ENCODE measurements around the gene SSTR4.
"Not testable (repeated sequence)": the region's sequence is repeated elsewhere in the genome, so short reads cannot be mapped to it uniquely, and the experiment has no call there.

SSTR4 gene

DNA sequence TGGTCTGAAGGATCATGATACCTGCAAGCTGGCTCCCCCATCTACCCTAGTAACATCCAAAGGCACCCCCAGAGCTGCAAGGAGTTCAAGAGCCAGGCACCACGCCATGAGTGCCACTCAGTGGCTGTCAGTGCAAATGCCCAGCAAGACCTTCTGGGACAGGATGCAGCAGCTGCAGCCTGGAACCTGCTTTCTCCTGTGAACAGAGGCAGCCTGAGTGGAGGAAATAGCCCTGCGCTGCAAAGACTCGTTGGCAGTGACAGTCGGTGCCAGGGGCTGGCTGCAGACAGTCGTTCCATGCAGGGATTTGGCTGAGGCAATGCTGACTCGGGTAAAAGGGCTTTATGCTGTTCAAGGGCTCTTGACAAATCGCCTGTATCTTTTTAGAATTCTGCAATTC is 15.7 kb upstream of the SSTR4 start:
- DNase-seq: peak; percentile 46

DNA sequence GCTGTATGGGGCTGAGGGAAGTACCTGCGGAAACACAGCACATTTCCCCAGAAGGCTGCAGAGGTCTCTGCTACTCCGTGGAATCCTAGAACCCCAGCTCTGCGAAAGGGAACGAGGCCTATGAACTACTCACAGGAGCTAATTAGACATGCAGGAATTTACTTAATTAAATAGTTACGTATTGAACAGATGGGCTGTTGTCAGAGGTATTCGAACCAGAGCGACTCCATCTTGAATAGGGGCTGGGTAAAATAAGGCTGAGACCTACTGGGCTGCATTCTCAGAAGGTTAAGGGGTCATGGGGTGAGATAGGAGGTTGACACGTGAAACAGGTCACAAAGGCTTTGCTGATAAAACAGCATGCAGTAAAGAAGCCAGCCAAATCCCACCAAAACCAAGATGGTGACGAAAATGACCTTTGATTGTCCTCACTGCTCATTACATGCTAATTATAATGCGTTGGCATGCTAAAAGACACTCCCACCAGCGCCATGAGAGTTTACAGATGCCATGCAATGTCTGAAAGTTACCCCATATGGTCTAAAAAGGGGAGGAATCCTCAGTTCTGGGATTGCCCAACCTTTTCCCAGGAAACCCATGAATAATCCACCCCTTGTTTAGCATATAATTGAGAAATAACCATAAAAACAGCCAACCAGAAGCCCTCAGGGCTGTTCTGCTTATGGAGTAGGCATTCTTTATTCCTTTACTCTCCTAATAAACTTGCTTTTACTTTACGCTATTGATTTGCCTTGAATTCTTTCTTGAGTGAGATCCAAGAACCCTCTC is 14.7 kb upstream of the SSTR4 start:
- DNase-seq: no peak

DNA sequence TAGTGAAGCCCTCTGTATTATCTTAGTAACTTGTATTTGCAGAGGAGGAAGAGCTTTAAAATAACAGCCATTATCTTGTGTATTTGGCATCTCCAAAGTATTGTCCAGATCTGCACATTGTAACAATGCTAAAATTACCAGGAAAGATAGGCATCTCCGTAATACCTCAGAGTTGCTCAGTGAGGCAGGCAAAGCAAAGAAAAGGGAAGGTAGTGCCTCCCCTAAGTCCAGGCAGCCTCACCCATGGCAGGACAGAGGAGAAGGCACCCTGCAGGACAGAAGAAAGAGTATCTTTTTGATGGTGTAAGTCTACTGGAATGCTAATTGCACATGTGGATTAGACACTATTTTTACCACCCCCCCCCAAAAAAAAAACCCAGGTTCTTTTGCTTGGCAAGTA is 13.6 kb upstream of the SSTR4 start:
- DNase-seq: no peak

DNA sequence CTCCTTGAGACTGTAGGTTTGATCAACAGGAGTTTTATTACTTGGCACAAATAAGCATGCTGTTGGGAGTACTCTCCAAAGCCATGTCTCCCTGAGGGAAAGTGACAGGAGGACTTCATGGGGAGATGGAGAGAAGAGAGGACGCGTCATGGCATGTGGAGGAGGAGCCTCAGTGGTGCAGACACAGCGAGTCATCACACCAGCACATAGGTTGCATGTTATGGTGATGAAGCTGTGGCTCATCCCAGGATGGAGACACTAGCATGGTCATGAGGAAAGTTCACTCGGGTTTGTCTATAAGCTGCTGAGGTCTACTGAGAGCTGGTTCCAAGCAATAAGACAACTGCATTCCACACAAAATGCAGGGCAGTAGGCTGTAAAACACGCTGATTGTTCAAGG is 13.2 kb upstream of the SSTR4 start:
- DNase-seq: no peak

DNA sequence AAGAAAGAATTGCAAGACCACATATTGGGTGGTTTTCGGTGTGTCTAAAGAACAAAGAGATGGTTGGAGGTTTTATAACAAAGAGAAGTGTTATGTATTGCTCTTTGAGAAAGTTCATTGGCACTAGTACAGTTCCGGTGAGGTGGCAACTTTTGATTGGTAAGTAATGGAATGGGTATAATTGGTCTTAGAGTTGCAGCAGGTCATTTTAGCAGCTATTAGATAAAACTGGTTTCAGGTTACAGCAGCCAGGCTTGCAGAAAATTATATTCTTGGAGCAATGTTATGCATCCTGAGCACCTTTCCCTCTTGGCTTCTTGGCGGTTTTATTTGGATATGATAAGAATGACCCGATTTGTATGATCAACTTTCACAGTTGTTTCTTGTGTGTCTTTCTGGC is 12.3 kb upstream of the SSTR4 start:
- no peak for DNase-seq

DNA sequence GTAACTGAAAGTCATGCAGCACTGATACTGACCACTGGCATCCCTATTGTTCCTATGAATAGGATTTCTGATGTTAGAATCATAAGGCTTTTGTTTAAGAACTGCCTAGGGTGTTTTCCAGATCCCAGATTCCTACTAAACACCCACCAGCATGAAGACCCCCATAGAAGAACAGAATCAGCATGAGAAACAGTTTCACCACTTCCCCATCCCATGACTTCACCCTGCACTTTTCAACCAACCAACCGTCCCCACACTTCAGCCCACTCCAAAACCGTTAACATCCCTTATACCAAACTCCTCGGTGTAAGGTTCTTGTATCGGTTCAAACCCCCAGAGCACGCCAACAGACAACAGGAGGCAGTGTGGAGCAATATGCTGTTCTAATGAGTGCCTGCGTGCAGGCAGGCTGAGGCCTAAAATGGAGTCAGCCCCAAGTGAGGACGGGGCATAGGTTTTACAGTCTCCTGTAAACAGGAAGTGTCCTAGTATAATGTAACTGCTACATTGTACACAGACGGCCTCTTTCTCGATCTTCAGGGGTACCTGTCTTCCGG is 11.4 kb upstream of the SSTR4 start:
- no peak for DNase-seq

DNA sequence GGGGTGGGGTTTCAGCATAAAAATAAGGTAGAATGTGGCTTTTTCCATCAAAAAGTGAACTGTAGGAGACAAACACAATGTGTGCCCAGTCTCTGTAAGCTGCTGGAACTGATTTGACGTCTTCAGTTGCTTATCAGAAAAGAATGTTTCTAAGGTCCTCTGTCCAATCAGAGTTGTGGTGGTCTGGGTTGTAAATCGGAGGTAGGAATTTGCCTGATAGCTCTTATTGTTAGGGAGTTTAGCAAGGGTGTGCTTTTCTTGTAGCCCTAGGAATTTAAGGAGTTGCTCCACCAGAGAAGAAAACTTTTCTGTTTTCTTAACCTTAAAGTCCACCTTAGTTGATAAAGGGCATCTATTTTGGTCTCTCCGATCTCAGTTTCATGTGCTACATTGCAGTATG is 10.4 kb upstream of the SSTR4 start:
- no peak for DNase-seq

DNA sequence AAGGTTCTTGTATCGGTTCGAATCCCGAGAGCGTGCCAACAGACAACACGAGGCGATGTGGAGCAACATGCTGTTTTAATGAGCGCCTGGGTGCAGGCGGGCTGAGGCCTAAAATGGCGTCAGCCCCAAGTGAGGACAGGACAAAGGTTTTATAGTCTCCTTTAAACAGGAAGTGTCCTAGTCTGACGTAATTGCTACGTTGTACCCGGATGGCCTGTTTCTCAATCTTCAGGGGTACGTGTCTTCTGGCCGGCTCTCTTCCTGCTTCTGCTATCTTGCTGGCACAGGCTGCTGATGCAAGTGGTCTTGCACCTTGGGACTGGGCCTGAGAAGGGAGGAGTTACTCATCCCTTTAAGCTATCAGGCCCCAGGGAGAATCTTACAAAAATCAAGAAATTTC is 9.6 kb upstream of the SSTR4 start:
- DNase-seq: not testable (repeated sequence)

DNA sequence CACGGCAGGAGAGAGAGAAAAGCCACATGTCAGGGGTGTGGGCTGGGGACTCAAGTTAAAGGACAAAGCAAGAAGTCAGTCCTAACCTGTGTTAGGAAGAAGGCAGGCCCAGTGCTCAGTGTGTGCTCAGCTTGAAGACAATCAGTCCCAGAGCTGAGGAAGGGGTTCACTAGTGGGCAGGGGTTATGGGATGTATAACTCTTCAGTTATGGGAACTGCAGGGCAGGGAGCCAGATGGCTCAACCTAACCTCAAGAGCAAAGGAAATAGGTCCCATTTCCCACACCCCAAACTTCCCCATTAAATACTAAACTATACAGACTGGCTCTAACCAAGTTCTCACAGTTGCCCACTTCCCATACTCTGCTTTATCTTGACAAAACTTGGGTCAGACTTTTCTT is 7.4 kb upstream of the SSTR4 start:
- no peak for DNase-seq

DNA sequence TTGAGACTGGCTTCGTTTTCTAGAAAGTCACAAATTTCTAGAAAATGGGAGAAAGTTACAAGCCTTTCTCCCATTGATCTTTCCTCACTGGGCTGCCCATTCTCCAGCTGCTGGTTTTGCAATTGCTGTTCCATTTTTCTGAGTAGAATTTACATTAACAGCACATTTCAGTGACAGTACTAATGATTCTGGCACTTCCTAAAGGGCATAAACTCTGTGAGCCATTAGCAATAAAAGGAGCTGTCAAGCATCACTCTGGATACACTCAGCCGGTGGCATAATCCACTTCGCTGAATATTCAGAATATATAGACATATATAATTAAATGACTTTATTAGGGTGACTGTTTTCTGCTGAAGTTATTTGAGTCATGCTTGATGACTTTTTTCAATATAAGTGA is 6.7 kb upstream of the SSTR4 start:
- no peak for DNase-seq

DNA sequence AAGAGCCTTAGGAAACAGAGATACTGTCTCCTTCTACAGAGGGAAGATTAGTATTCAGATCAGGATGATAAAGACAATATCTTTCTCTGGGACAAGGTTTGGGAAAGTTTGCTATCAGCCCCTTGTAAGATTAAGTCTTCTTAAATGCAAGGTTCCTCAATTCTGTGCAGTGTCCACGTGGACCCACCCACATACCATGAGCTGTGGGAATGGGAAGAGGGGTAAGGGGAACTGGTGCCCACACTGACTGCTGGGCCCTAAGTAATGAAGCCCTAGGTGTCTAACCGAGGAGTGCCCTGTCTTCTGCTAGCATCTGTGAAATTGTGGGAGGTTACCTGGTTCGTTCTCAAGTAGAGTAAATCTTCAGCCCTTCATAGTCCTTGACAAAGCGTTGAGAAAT is 5.8 kb upstream of the SSTR4 start:
- DNase-seq: no peak

DNA sequence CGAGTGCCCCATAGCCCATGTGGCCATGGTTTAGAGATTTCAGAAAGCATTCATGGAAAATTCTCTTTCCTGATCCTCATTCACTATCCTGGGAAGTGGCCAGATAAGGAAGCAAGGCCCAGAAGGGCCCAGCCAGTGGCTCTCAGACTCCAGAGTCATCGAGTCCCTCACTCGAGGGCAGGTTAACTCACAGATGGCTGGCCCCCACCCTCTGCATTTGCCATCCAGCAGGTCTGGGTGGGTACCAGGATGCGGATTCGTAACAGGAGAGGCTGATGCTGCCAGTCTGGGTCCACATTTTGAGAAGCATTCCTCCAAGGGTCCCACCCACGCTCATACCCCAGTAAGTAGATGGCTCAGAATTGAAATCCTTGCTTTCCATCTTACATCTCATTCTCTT is 3.8 kb upstream of the SSTR4 start:
- no peak for DNase-seq

DNA sequence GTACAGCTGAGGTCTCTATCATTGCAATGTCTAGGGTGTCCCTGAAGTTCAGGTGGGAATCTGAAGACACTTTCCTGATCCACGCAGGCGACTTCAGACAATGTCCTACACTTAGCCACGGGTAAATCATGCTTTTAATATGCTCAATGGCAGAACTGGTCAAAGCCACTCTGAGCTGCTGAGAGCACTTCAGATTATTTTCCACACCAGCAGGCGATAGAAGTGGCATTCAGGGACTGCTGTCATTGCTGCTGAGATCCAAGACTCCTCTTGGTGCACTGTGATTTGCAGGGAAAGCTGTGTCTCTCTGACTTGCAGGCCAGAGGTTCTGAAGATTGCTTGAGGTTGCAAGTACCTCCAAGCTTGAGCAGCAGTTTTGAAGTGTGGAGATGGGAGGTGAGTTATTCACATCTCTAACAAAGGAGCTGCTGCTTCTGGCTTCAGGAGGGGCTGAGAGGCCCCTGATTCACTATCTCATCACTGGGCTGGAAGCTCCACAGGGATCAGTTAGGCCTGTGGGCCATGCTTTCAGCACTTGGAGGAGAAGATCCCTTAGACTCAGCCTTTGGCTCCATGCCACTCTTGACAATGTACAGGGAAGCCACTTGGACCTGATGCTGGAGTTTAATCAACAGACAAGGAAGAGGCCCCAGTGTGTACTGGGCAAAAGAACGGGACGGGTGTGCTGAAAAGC is 2.9 kb upstream of the SSTR4 start:
- DNase-seq: no peak

DNA sequence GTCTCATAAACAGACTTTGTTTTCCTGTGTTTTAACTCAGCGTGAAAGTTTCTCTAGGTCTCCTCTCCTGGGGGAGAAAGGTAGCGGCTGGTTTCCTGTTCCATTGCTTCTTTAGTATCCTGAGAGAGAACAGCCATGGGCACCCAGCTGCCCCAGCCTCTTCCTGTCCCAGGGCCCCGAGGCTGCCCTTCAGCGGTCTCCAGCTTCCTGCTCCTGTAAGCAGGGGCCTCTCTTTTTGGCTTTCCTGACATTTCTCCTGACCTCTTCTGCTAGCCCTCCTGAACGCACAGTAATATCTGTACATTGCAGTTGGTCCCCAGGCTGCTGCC is 2.4 kb upstream of the SSTR4 start:
- no peak for DNase-seq

DNA sequence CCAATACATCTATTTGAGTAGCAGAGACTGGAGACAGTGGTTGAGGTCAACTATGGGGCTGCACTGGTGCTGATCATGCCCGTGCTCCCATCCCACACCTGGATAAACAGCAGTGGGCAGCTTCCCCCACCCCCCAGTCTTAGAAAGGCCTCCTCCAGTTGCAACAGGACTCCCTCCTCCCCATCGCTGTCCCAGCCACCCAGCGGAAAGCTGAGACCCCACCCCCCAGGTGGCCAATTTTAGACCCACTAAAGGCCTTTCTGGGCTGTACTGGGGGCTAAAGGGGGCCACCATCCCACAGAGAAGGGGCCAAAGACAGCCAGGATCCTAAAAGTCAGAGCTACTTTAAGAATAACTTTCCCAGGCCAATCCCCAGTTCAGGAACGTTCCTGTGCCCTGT is 1.2 kb upstream of the SSTR4 start:
- DNase-seq: no peak

DNA sequence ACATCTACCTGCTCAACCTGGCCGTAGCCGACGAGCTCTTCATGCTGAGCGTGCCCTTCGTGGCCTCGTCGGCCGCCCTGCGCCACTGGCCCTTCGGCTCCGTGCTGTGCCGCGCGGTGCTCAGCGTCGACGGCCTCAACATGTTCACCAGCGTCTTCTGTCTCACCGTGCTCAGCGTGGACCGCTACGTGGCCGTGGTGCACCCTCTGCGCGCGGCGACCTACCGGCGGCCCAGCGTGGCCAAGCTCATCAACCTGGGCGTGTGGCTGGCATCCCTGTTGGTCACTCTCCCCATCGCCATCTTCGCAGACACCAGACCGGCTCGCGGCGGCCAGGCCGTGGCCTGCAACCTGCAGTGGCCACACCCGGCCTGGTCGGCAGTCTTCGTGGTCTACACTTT is 619 bp downstream of the SSTR4 start:
- DNase-seq: no peak

DNA sequence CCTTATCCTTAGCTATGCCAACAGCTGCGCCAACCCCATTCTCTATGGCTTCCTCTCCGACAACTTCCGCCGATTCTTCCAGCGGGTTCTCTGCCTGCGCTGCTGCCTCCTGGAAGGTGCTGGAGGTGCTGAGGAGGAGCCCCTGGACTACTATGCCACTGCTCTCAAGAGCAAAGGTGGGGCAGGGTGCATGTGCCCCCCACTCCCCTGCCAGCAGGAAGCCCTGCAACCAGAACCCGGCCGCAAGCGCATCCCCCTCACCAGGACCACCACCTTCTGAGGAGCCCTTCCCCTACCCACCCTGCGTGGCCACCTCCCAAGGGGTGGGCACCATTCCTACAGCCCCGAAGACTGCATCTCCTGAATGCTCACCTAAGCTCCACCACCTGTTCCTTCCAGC is 1.3 kb downstream of the SSTR4 start:
- no peak for DNase-seq

DNA sequence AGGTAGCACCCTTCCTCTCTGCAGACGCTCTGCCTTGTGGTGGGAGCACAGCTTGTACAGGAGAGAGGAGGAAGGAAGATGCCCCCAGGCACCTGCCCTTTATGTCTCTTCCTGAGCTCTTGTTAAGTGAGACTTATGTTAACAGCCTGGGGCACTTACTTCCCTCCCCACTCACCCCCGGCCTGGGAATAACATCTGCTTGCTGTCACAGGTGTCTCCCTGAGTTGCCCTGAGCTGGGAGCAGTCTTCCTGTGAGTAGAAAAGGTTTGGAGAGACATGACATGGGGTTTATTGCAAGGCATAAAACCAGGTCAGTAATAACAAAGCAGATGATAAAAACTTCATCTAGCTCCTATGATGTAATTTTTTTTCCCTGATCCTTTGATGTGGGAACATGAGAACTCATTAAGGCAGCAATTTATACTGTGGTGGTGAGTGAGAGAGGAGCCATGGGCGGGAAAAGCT is 1.9 kb downstream of the SSTR4 start:
- no peak for DNase-seq

DNA sequence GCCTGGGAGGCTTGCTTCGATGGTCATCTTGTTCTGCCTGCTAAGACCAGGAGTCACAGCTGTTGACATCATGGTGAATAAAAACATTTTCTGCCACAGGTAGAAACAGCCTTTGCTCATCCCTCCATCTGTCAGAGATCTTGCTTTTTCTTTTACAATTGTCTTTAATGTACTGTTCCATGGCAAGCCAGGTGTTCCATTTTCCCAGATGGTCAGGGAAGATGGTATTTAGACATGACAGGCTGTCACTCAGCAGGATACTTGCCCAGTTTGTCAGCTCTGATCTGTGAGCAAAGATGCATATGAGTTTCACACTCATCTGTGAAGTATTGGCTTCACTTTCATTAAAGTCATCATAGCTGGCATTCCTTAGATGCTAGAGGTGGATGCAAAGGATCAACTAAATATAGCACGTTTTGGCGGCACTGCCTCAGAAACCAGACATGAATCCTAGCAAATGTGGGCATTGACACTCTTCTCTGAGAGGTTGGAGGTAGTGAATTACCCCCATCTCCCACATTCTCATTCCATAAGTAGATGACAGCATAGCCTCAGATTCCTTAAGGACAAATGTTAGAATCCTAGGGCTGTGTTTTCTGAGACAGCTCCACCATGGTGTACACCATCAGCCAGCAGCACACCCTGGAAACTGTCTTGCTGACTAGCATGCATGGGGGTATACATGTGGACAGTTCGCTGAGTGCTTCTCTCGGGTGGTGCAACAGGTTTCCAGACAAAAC is 4.2 kb downstream of the SSTR4 start:
- no peak for DNase-seq

DNA sequence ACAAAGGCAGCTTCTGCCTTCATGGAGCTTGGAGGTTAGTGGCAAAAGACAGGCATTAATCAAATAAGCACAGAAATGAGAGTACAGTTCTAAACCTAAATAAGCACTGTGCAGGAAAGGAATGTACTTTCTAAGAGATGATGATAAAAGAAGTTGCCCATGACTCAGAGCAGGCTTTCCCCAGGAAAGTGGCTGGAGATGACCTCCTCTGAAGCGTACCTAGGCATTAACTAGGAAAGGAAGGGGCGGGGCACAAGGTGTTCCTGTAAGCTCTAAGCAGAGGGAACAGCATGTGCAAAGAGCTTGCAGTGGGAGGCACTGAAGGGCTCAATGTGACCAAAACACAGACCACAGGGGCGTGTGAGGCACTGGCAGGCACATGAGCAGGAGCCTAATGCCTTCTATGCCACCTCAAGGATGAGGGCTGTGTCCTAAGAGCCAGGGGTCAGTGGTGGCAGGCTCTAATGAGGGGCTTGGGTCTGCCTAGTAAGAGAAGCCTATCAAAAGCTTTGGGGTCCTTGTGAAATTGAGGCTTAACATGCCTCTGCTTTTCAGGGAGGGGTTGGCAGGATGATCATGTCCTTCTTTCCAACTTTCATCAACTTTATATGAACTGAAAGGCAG is 4.9 kb downstream of the SSTR4 start:
- DNase-seq: no peak

DNA sequence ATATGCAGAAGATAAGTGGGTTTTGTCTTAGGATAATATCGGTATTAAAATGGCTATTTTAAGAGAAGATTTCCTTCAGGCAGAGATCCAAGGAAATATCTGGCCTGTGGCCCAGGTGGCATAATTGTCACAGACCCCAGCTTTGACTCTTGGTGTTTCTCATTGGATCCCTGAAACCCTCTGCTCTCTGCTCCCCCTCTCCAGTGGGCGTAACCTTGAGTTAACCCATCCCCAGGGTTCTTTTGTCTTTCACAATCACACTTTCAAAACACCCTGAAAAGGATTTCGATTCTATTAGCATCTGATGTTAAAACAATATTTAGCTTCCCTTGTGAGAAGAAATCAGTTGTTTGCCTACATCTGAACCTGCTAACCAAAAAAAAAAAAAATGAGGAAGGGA is 7.2 kb downstream of the SSTR4 start:
- no peak for DNase-seq

DNA sequence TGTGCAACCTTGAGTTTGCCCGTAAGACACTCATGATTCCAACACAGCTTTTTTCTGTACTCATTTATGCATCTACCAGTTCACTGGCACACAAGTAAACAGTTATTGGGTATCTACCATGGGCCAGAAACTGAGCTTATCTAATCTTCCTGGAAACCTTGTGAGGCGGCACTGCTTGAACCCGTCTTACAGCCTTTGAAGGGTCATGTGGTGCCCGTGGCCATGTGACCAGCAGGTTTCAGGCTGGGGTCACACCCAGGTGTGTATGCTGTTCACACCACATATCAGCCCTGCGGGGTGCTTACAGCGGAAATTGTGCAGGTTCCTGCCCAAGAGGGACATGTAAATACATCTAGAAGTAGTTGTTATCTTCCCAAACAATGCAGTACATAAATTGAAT is 8.3 kb downstream of the SSTR4 start:
- DNase-seq: no peak

DNA sequence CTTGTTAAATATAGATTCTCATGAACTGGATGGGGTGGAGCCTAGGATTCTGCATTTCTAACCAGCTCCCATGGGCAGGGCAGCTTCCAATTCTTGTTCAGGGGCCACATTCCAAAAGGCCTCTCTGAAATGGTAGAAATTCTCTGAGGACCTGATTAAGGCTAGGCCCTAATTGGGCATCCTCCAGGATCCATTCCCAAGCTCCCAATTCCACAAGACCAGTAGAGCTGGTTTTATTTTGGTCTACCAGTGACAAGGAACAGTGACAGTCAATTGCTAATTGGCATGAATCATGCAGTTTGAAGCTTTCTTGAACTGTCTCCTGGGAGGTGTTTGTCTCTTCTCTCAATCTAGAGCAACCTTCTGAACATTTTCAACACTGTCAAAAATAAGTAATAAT is 11.3 kb downstream of the SSTR4 start:
- DNase-seq: no peak
